Measurements from ENCODE around the gene ZMIZ1.

DNA sequence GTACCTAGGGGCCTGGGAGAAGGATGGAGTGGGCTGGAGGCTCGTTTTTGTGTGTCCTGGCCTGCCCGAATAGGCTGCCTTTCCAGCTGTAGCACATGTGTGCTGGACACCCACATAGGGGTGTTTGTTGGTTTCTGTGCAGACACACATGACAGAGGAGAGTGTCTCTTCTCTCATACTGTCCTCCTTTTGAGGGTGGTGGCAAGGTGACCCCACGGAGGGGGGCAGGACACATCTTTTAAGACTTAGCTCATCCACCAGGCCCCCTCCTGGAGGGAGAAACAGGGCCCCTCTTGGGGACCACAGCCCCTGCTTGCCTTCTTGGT, 206.3 kb downstream of the ZMIZ1 start:
- TF ChIP-seq, protein P1, sequence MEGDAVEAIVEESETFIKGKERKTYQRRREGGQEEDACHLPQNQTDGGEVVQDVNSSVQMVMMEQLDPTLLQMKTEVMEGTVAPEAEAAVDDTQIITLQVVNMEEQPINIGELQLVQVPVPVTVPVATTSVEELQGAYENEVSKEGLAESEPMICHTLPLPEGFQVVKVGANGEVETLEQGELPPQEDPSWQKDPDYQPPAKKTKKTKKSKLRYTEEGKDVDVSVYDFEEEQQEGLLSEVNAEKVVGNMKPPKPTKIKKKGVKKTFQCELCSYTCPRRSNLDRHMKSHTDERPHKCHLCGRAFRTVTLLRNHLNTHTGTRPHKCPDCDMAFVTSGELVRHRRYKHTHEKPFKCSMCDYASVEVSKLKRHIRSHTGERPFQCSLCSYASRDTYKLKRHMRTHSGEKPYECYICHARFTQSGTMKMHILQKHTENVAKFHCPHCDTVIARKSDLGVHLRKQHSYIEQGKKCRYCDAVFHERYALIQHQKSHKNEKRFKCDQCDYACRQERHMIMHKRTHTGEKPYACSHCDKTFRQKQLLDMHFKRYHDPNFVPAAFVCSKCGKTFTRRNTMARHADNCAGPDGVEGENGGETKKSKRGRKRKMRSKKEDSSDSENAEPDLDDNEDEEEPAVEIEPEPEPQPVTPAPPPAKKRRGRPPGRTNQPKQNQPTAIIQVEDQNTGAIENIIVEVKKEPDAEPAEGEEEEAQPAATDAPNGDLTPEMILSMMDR (IDR thresholded peaks at IDR 0.05): no peak
- TF ChIP-seq POLR2AphosphoS5 (IDR thresholded peaks at IDR 0.05; ENCODE audit: low read depth, low read length) (no peak), SIN3A (IDR thresholded peaks at IDR 0.05; ENCODE audit: borderline replicate concordance, insufficient read depth, low read depth, low read length) (no peak)
- TF ChIP-seq, protein P2, sequence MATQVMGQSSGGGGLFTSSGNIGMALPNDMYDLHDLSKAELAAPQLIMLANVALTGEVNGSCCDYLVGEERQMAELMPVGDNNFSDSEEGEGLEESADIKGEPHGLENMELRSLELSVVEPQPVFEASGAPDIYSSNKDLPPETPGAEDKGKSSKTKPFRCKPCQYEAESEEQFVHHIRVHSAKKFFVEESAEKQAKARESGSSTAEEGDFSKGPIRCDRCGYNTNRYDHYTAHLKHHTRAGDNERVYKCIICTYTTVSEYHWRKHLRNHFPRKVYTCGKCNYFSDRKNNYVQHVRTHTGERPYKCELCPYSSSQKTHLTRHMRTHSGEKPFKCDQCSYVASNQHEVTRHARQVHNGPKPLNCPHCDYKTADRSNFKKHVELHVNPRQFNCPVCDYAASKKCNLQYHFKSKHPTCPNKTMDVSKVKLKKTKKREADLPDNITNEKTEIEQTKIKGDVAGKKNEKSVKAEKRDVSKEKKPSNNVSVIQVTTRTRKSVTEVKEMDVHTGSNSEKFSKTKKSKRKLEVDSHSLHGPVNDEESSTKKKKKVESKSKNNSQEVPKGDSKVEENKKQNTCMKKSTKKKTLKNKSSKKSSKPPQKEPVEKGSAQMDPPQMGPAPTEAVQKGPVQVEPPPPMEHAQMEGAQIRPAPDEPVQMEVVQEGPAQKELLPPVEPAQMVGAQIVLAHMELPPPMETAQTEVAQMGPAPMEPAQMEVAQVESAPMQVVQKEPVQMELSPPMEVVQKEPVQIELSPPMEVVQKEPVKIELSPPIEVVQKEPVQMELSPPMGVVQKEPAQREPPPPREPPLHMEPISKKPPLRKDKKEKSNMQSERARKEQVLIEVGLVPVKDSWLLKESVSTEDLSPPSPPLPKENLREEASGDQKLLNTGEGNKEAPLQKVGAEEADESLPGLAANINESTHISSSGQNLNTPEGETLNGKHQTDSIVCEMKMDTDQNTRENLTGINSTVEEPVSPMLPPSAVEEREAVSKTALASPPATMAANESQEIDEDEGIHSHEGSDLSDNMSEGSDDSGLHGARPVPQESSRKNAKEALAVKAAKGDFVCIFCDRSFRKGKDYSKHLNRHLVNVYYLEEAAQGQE (IDR thresholded peaks at IDR 0.05; ENCODE audit: insufficient read depth in 1 of 2, low read depth in 2 of 2, low read length in 1 of 2): no peak
